ENCODE measurements around the gene DNAJB5.
A peak's percentile ranks its signal among the peaks of the same experiment; 100 is the strongest.
"Not testable (repeated sequence)": the region's sequence is repeated elsewhere in the genome, so short reads cannot be mapped to it uniquely, and the experiment has no call there.

Gene DNAJB5

GRCh38 chr9:35001285-35001677 is 11.7 kb downstream of the DNAJB5 start:
- no peak for DNase-seq

GRCh38 chr9:35001803-35002502 is 12.4 kb downstream of the DNAJB5 start:
- DNase-seq = no peak

GRCh38 chr9:35002623-35003022 is 13.1 kb downstream of the DNAJB5 start:
- no peak for DNase-seq

- not testable (repeated sequence) for DNase-seq
Observed at GRCh38 chr9:35004299-35004698, 14.8 kb downstream of the DNAJB5 start.

- no peak for DNase-seq
Observed at GRCh38 chr9:35010351-35010958, 20.9 kb downstream of the DNAJB5 start.

GRCh38 chr9:35014517-35014916 is 25.0 kb downstream of the DNAJB5 start:
- no peak for DNase-seq

- DNase-seq = not testable (repeated sequence)
Observed at GRCh38 chr9:35023443-35023842, 33.9 kb downstream of the DNAJB5 start.

GRCh38 chr9:35026671-35027070 is 37.1 kb downstream of the DNAJB5 start:
- DNase-seq = no peak

- no peak for DNase-seq
Observed at GRCh38 chr9:35027374-35027773, 37.8 kb downstream of the DNAJB5 start.

- DNase-seq = peak; percentile 38
Observed at GRCh38 chr9:35027860-35028259, 38.3 kb downstream of the DNAJB5 start.

- no peak for DNase-seq
Observed at GRCh38 chr9:35028341-35028740, 38.8 kb downstream of the DNAJB5 start.

GRCh38 chr9:35029241-35029640 is 39.7 kb downstream of the DNAJB5 start:
- DNase-seq = no peak

- DNase-seq = no peak
Observed at GRCh38 chr9:35029852-35030251, 40.3 kb downstream of the DNAJB5 start.

GRCh38 chr9:35033101-35033500 is 43.6 kb downstream of the DNAJB5 start:
- DNase-seq = no peak

- DNase-seq = no peak
Observed at GRCh38 chr9:35035851-35036701, 46.5 kb downstream of the DNAJB5 start.

GRCh38 chr9:35042081-35042604 is 52.6 kb downstream of the DNAJB5 start:
- DNase-seq = no peak

GRCh38 chr9:35042891-35043545 is 53.5 kb downstream of the DNAJB5 start:
- no peak for DNase-seq

GRCh38 chr9:35044071-35044470 is 54.5 kb downstream of the DNAJB5 start:
- DNase-seq = no peak
